HCT116 (cell line): ENCODE measurements around the gene DMKN. TPM values are rescaled to one million over a fixed set of nuclear protein-coding genes. Genes with fewer than 3 reads are reported as not detected.

ENCODE experiments used
- ATAC-seq: fragments of 200-7000 bp; cut with Tn5 transposase; 2 replicates; pipeline ENCODE4 v1.9.1; 2020; ENCODE audit warnings: mild to moderate bottlenecking, moderate library complexity
- BruUV-seq: library from RNA; stranded (reverse); fragments of 400-500 nt; replicated peaks from 2 replicates; lab custom pipeline; 2021; lab: Mats Ljungman, UMichigan
- CTCF ChIA-PET: fragments of 300-600 bp; sonication (Branson Sonifier 250); formaldehyde crosslinking; loops from one replicate; lab custom pipeline; 2021; ENCODE audit warnings: antibody characterized with exemption; lab: Charles Lee
- POLR2A ChIA-PET: fragments of 300-600, 350-600 bp; sonication (Branson Sonifier 250); formaldehyde crosslinking; loops from one replicate; lab custom pipeline; 2021; ENCODE audit warnings: antibody characterized with exemption; lab: Charles Lee
- RAD21 ChIA-PET, 2 experiments: fragments of 300-600 bp; sonication (Branson Sonifier 250); formaldehyde crosslinking; loops; one replicate each; lab custom pipeline; 2023; ENCODE audit warnings: low total read pairs in 2 of 2; ENCODE audit not compliant: uncharacterized antibody in 2 of 2, unreplicated experiment in 2 of 2, low non-redundant PET in 1 of 2; lab: Charles Lee
- DNase-seq: peaks from one replicate; pipeline ENCODE4 v3.0.0-alpha.2; 2010; ENCODE audit warnings: low read depth, low spot score
- H2AFZ ChIP-seq: fragments of 200-600 bp; shearing (Covaris generic), sonication (generic); 2 replicates; pipeline ENCODE4 v1.6.1; 2017; ENCODE audit warnings: low read depth, mixed run types, mixed read lengths, antibody characterized with exemption, low read length; ENCODE audit not compliant: poor library complexity, severe bottlenecking
- H3K27ac ChIP-seq: 2 replicates; pipeline ENCODE4 v1.5.1; 2012; ENCODE audit warnings: low read depth, low read length
- H3K27me3 ChIP-seq: fragments of 200-600 bp; sonication (generic); 2 replicates; pipeline ENCODE4 v1.6.1; 2016; ENCODE audit warnings: mixed run types, low read length, mixed read lengths; ENCODE audit not compliant: insufficient read depth
- H3K36me3 ChIP-seq, 2 experiments: fragments of 200-500 bp in 1 of 2; fragments of 200-600 bp in 1 of 2; sonication (Bioruptor generic) in 1 of 2; sonication (generic) in 1 of 2; 2 replicates each; pipeline versions ENCODE4 v1.5.1 to v1.6.1; 2014 to 2016; ENCODE audit warnings: low read length in 2 of 2, inconsistent platforms in 1 of 2, mixed read lengths in 1 of 2, mixed run types in 1 of 2; ENCODE audit not compliant: insufficient read depth in 2 of 2, control insufficient read depth in 1 of 2
- H3K4me1 ChIP-seq, 2 experiments: fragments of 200-600 bp in 1 of 2; sonication (generic) in 1 of 2; 2 replicates each; pipeline versions ENCODE4 v1.5.1 to v1.6.1; 2012 to 2017; ENCODE audit warnings: low read length in 2 of 2, inconsistent platforms in 1 of 2, mild to moderate bottlenecking in 1 of 2, mixed read lengths in 1 of 2, mixed run types in 1 of 2, moderate library complexity in 1 of 2; ENCODE audit not compliant: insufficient read depth in 2 of 2, control insufficient read depth in 1 of 2
- H3K4me2 ChIP-seq: fragments of 200-600 bp; sonication (generic); 2 replicates; pipeline ENCODE4 v1.6.1; 2017; ENCODE audit warnings: mixed run types, low read length, mixed read lengths
- H3K4me3 ChIP-seq, 2 experiments: fragments of 200-600 bp in 1 of 2; sonication (generic) in 1 of 2; replicated peaks in 1 of 2; 2 replicates each; pipeline ENCODE4 v1.5.1; 2011 to 2016; ENCODE audit warnings: low read length in 2 of 2, control low read depth in 1 of 2, low read depth in 1 of 2, mild to moderate bottlenecking in 1 of 2, mixed read lengths in 1 of 2, mixed run types in 1 of 2
- H3K79me2 ChIP-seq: fragments of 200-600 bp; sonication (generic); 2 replicates; pipeline ENCODE4 v1.6.1; 2017; ENCODE audit warnings: mild to moderate bottlenecking, mixed run types, low read length, moderate library complexity, mixed read lengths; ENCODE audit not compliant: insufficient read depth
- H3K9ac ChIP-seq: fragments of 200-600 bp; sonication (generic); 2 replicates; pipeline ENCODE4 v1.6.1; 2016; ENCODE audit warnings: low read length, mixed read lengths
- H3K9me2 ChIP-seq: fragments of 200-600 bp; sonication (generic), shearing (Covaris generic); 2 replicates; pipeline ENCODE4 v1.6.1; 2017; ENCODE audit warnings: mixed run types, mild to moderate bottlenecking, moderate library complexity; ENCODE audit not compliant: insufficient read depth
- H3K9me3 ChIP-seq, 2 experiments: fragments of 200-500 bp in 1 of 2; fragments of 200-600 bp in 1 of 2; sonication (Bioruptor generic) in 1 of 2; sonication (generic) in 1 of 2; 2 replicates each; pipeline ENCODE4 v1.6.1; 2014 to 2017; ENCODE audit warnings: low read length in 2 of 2, mixed read lengths in 2 of 2, inconsistent platforms in 1 of 2, low read depth in 1 of 2, mild to moderate bottlenecking in 1 of 2, mixed run types in 1 of 2, moderate library complexity in 1 of 2; ENCODE audit not compliant: control insufficient read depth in 1 of 2, insufficient read depth in 1 of 2
- H4K20me1 ChIP-seq: fragments of 200-600 bp; sonication (generic), shearing (Covaris generic); 2 replicates; pipeline ENCODE4 v1.6.1; 2017; ENCODE audit warnings: mixed run types, mild to moderate bottlenecking, moderate library complexity; ENCODE audit not compliant: insufficient read depth
- CBX3 ChIP-seq: IDR thresholded peaks from 2 replicates; pipeline ENCODE4 v1.6.1; 2012; ENCODE audit warnings: low read depth
- CEBPB ChIP-seq: IDR thresholded peaks from 2 replicates; pipeline ENCODE4 v1.6.1; 2012; ENCODE audit warnings: low read depth
- EGR1 ChIP-seq: IDR thresholded peaks from 2 replicates; pipeline ENCODE4 v1.6.1; 2012; ENCODE audit warnings: low read depth
- ELF1 ChIP-seq: IDR thresholded peaks from 2 replicates; pipeline ENCODE4 v1.6.1; 2012; ENCODE audit warnings: low read depth, borderline replicate concordance
- EZH2phosphoT487 ChIP-seq: fragments of 200-600 bp; IDR thresholded peaks from 2 replicates; pipeline ENCODE4 v1.6.1; 2018; ENCODE audit warnings: antibody characterized with exemption, borderline replicate concordance
- FOSL1 ChIP-seq: IDR thresholded peaks from 2 replicates; pipeline ENCODE4 v1.6.1; 2012; ENCODE audit warnings: low read depth
- JUND ChIP-seq: IDR thresholded peaks from 2 replicates; pipeline ENCODE4 v1.6.1; 2012
- SIN3A ChIP-seq: IDR thresholded peaks from 2 replicates; pipeline ENCODE4 v1.6.1; 2012; ENCODE audit warnings: low read depth
- SRF ChIP-seq: IDR thresholded peaks from 2 replicates; pipeline ENCODE4 v1.6.1; 2012; ENCODE audit warnings: low read depth
- ZNF274 ChIP-seq: fragments of 200-500 bp; sonication (Bioruptor generic); IDR thresholded peaks from 2 replicates; pipeline ENCODE4 v1.6.1; 2014; ENCODE audit warnings: mild to moderate bottlenecking, low read depth, low read length, inconsistent platforms
- intact Hi-C: fragments of 100-400 bp; cut with micrococcal nuclease; formaldehyde crosslinking; loops from 2 replicates; pipeline ENCODE4 v1.10.0; 2022
- total RNA-seq: library from RNA; stranded (reverse); gene quantifications from one replicate; pipeline ENCODE4 v1.2.1, GENCODE V29; 2021; ENCODE audit not compliant: unreplicated experiment
- TF ChIP-seq, protein P1 (sequence below), 3 experiments: fragments of 200-600 bp in 1 of 3; sonication (generic) in 1 of 3; IDR thresholded peaks in 2 of 3; conservative IDR thresholded peaks in 1 of 3; 2 replicates each; pipeline ENCODE4 v1.5.1; 2012 to 2017; ENCODE audit warnings: low read depth in 2 of 3, low read length in 2 of 3, antibody characterized with exemption in 1 of 3, borderline replicate concordance in 1 of 3, control low read depth in 1 of 3, mild to moderate bottlenecking in 1 of 3, mixed read lengths in 1 of 3, mixed run types in 1 of 3, moderate library complexity in 1 of 3; ENCODE audit not compliant: insufficient read depth in 1 of 3

DMKN gene
- total RNA-seq, 1 experiment from 2014 or later = 246 TPM

DNA sequence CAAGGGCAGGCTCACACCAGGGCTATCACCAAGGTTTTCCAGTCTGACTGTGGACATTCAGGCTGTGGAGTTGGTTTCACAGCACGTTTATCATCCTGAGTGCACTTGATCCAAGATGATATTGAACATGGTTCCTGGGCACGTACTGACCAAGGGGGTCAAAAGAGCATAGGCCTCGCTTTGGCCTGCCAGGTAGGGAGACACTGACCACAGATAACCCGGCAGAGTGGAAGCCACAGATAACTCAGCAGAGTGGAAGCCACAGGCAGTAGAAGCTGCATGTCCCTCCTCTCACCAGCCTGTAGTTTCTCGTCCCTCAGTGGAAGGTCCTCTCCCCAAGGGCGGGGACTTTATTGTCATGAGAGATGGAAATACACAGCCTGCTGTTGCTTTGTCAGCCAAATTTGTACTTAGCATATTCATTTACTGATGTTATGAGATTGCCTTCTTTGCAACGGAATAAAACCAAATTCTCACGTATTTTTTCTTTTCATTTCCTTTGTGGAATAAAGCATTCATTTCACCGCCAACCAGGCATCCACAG lies 14.4 kb downstream of the DMKN start:
- RAD21 ChIA-PET = no interaction called here
- POLR2A ChIA-PET = no interaction called here
- CTCF ChIA-PET = no interaction called here
- H3K36me3 ChIP-seq = peaks cover 21 to 23% of the 10 kb centered on the region in 2 experiments; a peak in 3 of 4 replicates
- no TSS peak for BruUV-seq
- H3K27ac ChIP-seq = no peak overlapping the region
- intact Hi-C loops = no loop called here
- ATAC-seq (no peak), DNase-seq (no peak)
- no peaks in the 10 kb centered on the region for H3K9me2 ChIP-seq
- no peak overlapping the region for H3K4me3 ChIP-seq
- H3K4me2 ChIP-seq = no peak overlapping the region
- H3K79me2 ChIP-seq = no peaks in the 10 kb centered on the region
- no peak overlapping the region for H2AFZ ChIP-seq
- H3K9me3 ChIP-seq = no peaks in the 10 kb centered on the region
- no peaks in the 10 kb centered on the region for H4K20me1 ChIP-seq
- no peaks in the 10 kb centered on the region for H3K27me3 ChIP-seq
- H3K9ac ChIP-seq = no peak overlapping the region
- TF ChIP-seq CBX3 (no peak), CEBPB (no peak), JUND (no peak), EGR1 (no peak), ELF1 (no peak), EZH2phosphoT487 (no peak), FOSL1 (no peak), ZNF274 (no peak), SRF (no peak), SIN3A (no peak)
- TF ChIP-seq, protein P1, sequence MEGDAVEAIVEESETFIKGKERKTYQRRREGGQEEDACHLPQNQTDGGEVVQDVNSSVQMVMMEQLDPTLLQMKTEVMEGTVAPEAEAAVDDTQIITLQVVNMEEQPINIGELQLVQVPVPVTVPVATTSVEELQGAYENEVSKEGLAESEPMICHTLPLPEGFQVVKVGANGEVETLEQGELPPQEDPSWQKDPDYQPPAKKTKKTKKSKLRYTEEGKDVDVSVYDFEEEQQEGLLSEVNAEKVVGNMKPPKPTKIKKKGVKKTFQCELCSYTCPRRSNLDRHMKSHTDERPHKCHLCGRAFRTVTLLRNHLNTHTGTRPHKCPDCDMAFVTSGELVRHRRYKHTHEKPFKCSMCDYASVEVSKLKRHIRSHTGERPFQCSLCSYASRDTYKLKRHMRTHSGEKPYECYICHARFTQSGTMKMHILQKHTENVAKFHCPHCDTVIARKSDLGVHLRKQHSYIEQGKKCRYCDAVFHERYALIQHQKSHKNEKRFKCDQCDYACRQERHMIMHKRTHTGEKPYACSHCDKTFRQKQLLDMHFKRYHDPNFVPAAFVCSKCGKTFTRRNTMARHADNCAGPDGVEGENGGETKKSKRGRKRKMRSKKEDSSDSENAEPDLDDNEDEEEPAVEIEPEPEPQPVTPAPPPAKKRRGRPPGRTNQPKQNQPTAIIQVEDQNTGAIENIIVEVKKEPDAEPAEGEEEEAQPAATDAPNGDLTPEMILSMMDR (IDR thresholded peaks at IDR 0.05 in 2 of 3, conservative IDR thresholded peaks at IDR 0.05 in 1 of 3; ENCODE audit: borderline replicate concordance in 1 of 3, insufficient read depth in 1 of 3, low read depth in 2 of 3, low read length in 2 of 3) = no peak
- H3K4me1 ChIP-seq = peaks cover 4 to 11% of the 10 kb centered on the region in 2 experiments; a peak in 3 of 4 replicates
